SK-N-SH treated with all-trans-retinoic acid at 6 μM for 48 hours (cell line): ENCODE results near the gene FBLN5.

ENCODE experiments used
- BACH2 ChIP-seq: fragments of 250-450 bp; sonication (Bioruptor Pico); IDR thresholded peaks from 2 replicates; pipeline ENCODE4 v1.9.0; 2021; ENCODE audit warnings: mild to moderate bottlenecking, borderline replicate concordance
- ESRRG ChIP-seq: fragments of 250-450 bp; sonication (Bioruptor Pico); IDR thresholded peaks from 2 replicates; pipeline ENCODE4 v1.6.1; 2021; ENCODE audit warnings: mild to moderate bottlenecking
- PATZ1 ChIP-seq: fragments of 250-450 bp; sonication (Bioruptor Pico); IDR thresholded peaks from 2 replicates; pipeline ENCODE4 v1.8.0; 2020; ENCODE audit warnings: mild to moderate bottlenecking, moderate library complexity, borderline replicate concordance
- POU6F1 ChIP-seq: fragments of 250-450 bp; sonication (Bioruptor Pico); IDR thresholded peaks from 2 replicates; pipeline ENCODE4 v1.8.0; 2021; ENCODE audit warnings: low read depth, mild to moderate bottlenecking, moderate library complexity, borderline replicate concordance
- PPARA ChIP-seq: fragments of 250-450 bp; sonication (Bioruptor Pico); IDR thresholded peaks from 2 replicates; pipeline ENCODE4 v1.5.0; 2020; ENCODE audit warnings: mild to moderate bottlenecking, borderline replicate concordance
- TSHZ2 ChIP-seq: fragments of 250-450 bp; sonication (Bioruptor Pico); IDR thresholded peaks from 2 replicates; pipeline ENCODE4 v1.5.0; 2020; ENCODE audit warnings: mild to moderate bottlenecking, moderate library complexity
- ZFP3 ChIP-seq: fragments of 250-450 bp; sonication (Bioruptor Pico); IDR thresholded peaks from 2 replicates; pipeline ENCODE4 v1.5.0; 2020; ENCODE audit warnings: mild to moderate bottlenecking, moderate library complexity

GRCh38 chr14:91875525-91876286, 71.8 kb downstream of the FBLN5 start:
- TF ChIP-seq BACH2 (CRISPR knock-in tag) (no peak), TSHZ2 (no peak), PPARA (CRISPR knock-in tag) (no peak), ZFP3 (CRISPR knock-in tag) (no peak), ESRRG (CRISPR knock-in tag) (no peak), POU6F1 (CRISPR knock-in tag) (no peak), PATZ1 (no peak)
